PFSK-1 (cell line): ENCODE results near the gene NIM1K. TPM values are rescaled to one million over a fixed set of nuclear protein-coding genes. Genes with fewer than 3 reads are reported as not detected.

ENCODE experiments used
- FOXP2 ChIP-seq: optimal IDR thresholded peaks from 2 replicates; pipeline ENCODE3; 2011; ENCODE audit warnings: borderline replicate concordance, control low read depth, inconsistent platforms; ENCODE audit not compliant: insufficient read depth; ENCODE audit errors: extremely low read length, extremely low read depth
- POLR2AphosphoS5 ChIP-seq: IDR thresholded peaks from 2 replicates; pipeline ENCODE4 v1.6.1; 2012; ENCODE audit warnings: low read depth, mild to moderate bottlenecking, control low read depth, low read length, moderate library complexity
- SIN3A ChIP-seq: IDR thresholded peaks from 2 replicates; pipeline ENCODE4 v1.6.1; 2012; ENCODE audit warnings: mild to moderate bottlenecking, low read length, moderate library complexity, borderline replicate concordance; ENCODE audit not compliant: insufficient read depth
- TAF1 ChIP-seq: IDR thresholded peaks from 2 replicates; pipeline ENCODE4 v1.6.1; 2012; ENCODE audit warnings: low read length, control low read depth, borderline replicate concordance; ENCODE audit not compliant: insufficient read depth
- polyA plus RNA-seq: library from polyadenylated mRNA; unstranded; fragments of >200 nt; gene quantifications from one replicate; pipeline ENCODE4 v1.2.1, GENCODE V29; 2012; ENCODE audit warnings: low read depth, missing spikeins; ENCODE audit not compliant: insufficient read length
- TF ChIP-seq, protein P1 (sequence below), 2 experiments: IDR thresholded peaks; 2 replicates each; pipeline versions ENCODE4 v1.6.1 to v1.8.0; 2011 to 2012; ENCODE audit warnings: low read depth in 2 of 2, low read length in 2 of 2, control low read depth in 1 of 2, inconsistent platforms in 1 of 2, mild to moderate bottlenecking in 1 of 2, moderate library complexity in 1 of 2; ENCODE audit not compliant: insufficient read depth in 1 of 2

The NIM1K gene
- polyA plus RNA-seq: not detected

GRCh38 chr5:43191740-43192557, at the start of gene NIM1K:
Gene NIM1K (plus strand): TSS chr5:43192225. CDS start chr5:43245776, 53,551 bp downstream.
- no peak for TF ChIP-seq TAF1
- TF ChIP-seq, protein P1, sequence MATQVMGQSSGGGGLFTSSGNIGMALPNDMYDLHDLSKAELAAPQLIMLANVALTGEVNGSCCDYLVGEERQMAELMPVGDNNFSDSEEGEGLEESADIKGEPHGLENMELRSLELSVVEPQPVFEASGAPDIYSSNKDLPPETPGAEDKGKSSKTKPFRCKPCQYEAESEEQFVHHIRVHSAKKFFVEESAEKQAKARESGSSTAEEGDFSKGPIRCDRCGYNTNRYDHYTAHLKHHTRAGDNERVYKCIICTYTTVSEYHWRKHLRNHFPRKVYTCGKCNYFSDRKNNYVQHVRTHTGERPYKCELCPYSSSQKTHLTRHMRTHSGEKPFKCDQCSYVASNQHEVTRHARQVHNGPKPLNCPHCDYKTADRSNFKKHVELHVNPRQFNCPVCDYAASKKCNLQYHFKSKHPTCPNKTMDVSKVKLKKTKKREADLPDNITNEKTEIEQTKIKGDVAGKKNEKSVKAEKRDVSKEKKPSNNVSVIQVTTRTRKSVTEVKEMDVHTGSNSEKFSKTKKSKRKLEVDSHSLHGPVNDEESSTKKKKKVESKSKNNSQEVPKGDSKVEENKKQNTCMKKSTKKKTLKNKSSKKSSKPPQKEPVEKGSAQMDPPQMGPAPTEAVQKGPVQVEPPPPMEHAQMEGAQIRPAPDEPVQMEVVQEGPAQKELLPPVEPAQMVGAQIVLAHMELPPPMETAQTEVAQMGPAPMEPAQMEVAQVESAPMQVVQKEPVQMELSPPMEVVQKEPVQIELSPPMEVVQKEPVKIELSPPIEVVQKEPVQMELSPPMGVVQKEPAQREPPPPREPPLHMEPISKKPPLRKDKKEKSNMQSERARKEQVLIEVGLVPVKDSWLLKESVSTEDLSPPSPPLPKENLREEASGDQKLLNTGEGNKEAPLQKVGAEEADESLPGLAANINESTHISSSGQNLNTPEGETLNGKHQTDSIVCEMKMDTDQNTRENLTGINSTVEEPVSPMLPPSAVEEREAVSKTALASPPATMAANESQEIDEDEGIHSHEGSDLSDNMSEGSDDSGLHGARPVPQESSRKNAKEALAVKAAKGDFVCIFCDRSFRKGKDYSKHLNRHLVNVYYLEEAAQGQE (IDR thresholded peaks at IDR 0.05; ENCODE audit: insufficient read depth in 1 of 2, low read depth in 2 of 2, low read length in 2 of 2): no peak

- no peak for TF ChIP-seq SIN3A
- TF ChIP-seq, protein P1 (IDR thresholded peaks at IDR 0.05; ENCODE audit: insufficient read depth in 1 of 2, low read depth in 2 of 2, low read length in 2 of 2): no peak
- TF ChIP-seq TAF1: no peak
- TF ChIP-seq POLR2AphosphoS5: no peak
- TF ChIP-seq FOXP2: no peak
Observed at GRCh38 chr5:43145071-43145470, 47.0 kb upstream of the NIM1K start.

- TF ChIP-seq FOXP2 (no peak), TAF1 (no peak), POLR2AphosphoS5 (no peak), SIN3A (no peak)
- TF ChIP-seq, protein P1 (IDR thresholded peaks at IDR 0.05; ENCODE audit: insufficient read depth in 1 of 2, low read depth in 2 of 2, low read length in 2 of 2): no peak
Observed at GRCh38 chr5:43146958-43147357, 45.1 kb upstream of the NIM1K start.

- TF ChIP-seq SIN3A (no peak), TAF1 (no peak), FOXP2 (no peak)
Observed at GRCh38 chr5:43148417-43148816, 43.6 kb upstream of the NIM1K start.

DNA sequence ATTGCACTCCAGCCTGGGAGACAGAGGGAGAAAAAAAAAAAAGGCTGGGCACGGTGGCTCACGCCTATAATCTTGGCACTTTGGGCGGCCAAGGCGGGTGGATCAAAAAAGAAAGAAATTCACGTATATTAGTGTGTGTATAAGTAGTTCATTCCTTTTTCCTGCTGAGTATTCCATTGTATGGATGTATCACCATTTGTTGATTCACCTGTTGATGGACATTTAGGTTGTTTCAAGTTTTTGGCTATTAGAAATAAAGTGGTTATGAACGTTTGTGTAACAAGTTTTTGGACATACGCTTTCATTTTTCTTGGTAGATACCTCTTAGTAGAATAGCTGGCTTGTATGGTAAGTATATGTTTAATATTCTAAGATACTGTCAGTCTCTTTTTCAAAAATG, 42.8 kb upstream of the NIM1K start:
- TF ChIP-seq SIN3A: no peak
- TF ChIP-seq, protein P1 (IDR thresholded peaks at IDR 0.05; ENCODE audit: insufficient read depth in 1 of 2, low read depth in 2 of 2, low read length in 2 of 2): no peak
- TF ChIP-seq TAF1: no peak
- no peak for TF ChIP-seq FOXP2
- TF ChIP-seq POLR2AphosphoS5: no peak
